OCI-LY1 (cell line): ENCODE results near the gene ZNF74.

ENCODE experiments used
- EZH2 ChIP-seq: fragments of 200-600 bp; sonication (generic), shearing (Covaris generic); IDR thresholded peaks from 2 replicates; pipeline ENCODE4 v1.8.0; 2017; ENCODE audit warnings: borderline replicate concordance, mixed run types, mild to moderate bottlenecking, antibody characterized with exemption, low read length, moderate library complexity, mixed read lengths
- TF ChIP-seq, protein P1 (sequence below): fragments of 200-600 bp; sonication (generic), shearing (Covaris generic); IDR thresholded peaks from 2 replicates; pipeline ENCODE4 v1.5.1; 2017; ENCODE audit warnings: mild to moderate bottlenecking, antibody characterized with exemption, low read length, moderate library complexity, mixed read lengths

DNA sequence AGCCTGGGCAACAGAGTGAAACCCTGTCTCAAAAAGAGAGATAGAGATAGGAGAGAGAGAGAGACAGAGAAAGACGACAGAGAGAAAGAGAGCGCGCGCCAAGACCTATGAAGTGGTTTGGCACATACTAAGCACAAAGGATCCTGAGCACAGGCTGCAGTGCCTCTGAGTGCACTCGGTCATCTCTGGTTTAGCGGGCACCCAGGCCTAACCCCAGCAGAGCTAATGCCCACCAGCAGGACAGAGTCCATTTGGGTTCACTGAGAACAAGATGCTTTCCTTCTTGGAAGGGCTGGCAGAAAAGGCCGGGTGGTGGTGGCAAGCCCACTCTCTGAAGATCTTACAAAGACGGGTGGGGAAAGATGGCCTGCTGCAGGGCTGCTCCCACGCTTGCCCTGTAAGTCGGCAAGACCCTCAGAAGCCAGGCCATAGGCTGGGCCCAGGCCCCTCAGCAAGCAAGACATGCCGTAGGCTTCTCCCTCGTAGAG, 40.4 kb downstream of the ZNF74 start:
- TF ChIP-seq, protein P1, sequence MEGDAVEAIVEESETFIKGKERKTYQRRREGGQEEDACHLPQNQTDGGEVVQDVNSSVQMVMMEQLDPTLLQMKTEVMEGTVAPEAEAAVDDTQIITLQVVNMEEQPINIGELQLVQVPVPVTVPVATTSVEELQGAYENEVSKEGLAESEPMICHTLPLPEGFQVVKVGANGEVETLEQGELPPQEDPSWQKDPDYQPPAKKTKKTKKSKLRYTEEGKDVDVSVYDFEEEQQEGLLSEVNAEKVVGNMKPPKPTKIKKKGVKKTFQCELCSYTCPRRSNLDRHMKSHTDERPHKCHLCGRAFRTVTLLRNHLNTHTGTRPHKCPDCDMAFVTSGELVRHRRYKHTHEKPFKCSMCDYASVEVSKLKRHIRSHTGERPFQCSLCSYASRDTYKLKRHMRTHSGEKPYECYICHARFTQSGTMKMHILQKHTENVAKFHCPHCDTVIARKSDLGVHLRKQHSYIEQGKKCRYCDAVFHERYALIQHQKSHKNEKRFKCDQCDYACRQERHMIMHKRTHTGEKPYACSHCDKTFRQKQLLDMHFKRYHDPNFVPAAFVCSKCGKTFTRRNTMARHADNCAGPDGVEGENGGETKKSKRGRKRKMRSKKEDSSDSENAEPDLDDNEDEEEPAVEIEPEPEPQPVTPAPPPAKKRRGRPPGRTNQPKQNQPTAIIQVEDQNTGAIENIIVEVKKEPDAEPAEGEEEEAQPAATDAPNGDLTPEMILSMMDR = no peak
- TF ChIP-seq EZH2 = no peak
